Activated naive CD8-positive, alpha-beta T cell treated with anti-CD3 and anti-CD28 coated beads, Interleukin-2, amount 50 U/mL, for 24 hours (primary cell): ENCODE results near the gene PUS1.
"Not testable (repeated sequence)": the region's sequence is repeated elsewhere in the genome, so short reads cannot be mapped to it uniquely, and the experiment has no call there.

ENCODE experiments used
- ATAC-seq: fragments of 150-1000 bp; cut with Tn5 transposase; one replicate; pipeline ENCODE4 v1.10.0; 2021
- DNase-seq: peaks from one replicate; pipeline ENCODE4 v3.0.0; 2021
- H3K27ac Mint-ChIP-seq: one replicate; pipeline ENCODE4 v1.8.0; 2021; ENCODE audit warnings: mild to moderate bottlenecking, mixed read lengths
- H3K27me3 Mint-ChIP-seq: one replicate; pipeline ENCODE4 v1.8.0; 2021; ENCODE audit warnings: mixed read lengths
- H3K36me3 Mint-ChIP-seq: one replicate; pipeline ENCODE4 v1.8.0; 2021; ENCODE audit warnings: low read depth, mixed read lengths
- H3K4me1 Mint-ChIP-seq: one replicate; pipeline ENCODE4 v1.8.0; 2021; ENCODE audit warnings: mixed read lengths
- H3K4me3 Mint-ChIP-seq: one replicate; pipeline ENCODE4 v1.8.0; 2021; ENCODE audit warnings: mild to moderate bottlenecking, moderate library complexity, mixed read lengths
- H3K9me3 Mint-ChIP-seq: one replicate; pipeline ENCODE4 v1.8.0; 2021; ENCODE audit warnings: mixed read lengths

PUS1 gene

DNA sequence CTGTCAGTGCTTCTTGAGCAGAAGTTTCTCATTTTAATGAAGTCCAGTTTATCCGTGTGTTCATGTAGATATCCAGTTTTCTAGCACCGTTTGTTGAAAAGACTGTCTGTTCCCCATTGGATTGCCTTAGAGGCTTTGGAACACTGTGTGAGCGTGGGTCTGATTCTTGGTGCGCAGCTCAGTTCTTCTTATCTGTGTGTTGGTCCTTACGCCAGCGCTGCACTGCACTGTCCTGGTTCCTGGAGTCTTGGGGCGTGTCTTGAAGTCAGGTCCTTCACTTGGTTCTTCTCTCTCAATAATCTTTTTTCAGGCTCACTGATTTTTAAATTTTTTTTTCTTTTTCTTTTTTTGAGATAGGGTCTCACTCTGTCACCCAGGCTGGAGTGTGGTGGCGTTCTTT lies 46.2 kb downstream of the PUS1 start:
- H3K27ac Mint-ChIP-seq: no peak overlapping the region
- H3K36me3 Mint-ChIP-seq: peaks cover 13% of the 10 kb centered on the region

DNA sequence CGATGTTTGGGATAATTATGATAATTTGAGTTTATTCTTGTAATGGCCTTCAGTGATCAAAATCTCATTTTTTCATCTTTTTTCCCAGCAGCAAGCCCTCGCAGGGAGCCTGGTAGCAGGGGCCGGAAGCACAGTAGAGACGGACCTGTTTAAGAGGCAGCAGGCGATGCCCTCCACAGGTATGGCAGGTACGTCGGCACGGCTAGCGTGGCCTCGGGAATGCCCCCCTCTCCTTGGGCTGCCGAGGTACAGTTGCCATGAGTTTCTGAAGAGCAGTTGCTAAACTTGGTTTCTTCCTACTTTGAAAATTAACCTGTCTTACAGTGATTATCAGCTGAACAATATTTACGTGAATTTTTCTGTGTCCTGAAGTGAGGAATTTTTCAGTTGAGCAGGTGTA lies 50.5 kb downstream of the PUS1 start:
- DNase-seq (no peak), ATAC-seq (no peak)
- peaks cover 2% of the 10 kb centered on the region for H3K4me1 Mint-ChIP-seq
- no peak overlapping the region for H3K27ac Mint-ChIP-seq
- H3K27me3 Mint-ChIP-seq: no peaks in the 10 kb centered on the region
- no peak overlapping the region for H3K4me3 Mint-ChIP-seq
- H3K9me3 Mint-ChIP-seq: no peaks in the 10 kb centered on the region
- H3K36me3 Mint-ChIP-seq: peaks cover 19% of the 10 kb centered on the region

More for the DNA sequence above, 46.2 kb downstream of the PUS1 start:
- DNase-seq (no peak), ATAC-seq (no peak)
- H3K9me3 Mint-ChIP-seq: no peaks in the 10 kb centered on the region
- peaks cover 6% of the 10 kb centered on the region for H3K4me1 Mint-ChIP-seq
- no peak overlapping the region for H3K4me3 Mint-ChIP-seq
- H3K27me3 Mint-ChIP-seq: no peaks in the 10 kb centered on the region

DNA sequence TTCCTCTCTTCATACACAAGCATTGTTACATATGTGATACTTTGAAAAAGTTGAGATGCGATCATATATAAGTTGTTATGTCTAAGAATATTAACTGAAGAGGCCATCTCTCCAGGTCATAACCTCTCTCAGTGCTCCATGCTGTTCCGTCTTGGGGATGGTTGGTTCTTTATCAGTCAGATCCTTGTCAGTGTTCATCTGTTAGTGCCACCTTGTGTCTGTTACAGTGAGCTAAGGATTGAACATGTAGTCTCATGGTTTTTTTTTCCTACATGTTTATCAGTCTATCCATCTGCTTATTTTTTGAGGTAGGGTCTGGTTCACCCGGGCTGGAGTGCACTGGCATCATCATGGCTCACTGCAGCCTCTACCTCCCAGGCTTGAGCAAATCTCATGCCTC lies 51.2 kb downstream of the PUS1 start:
- Mint-ChIP-seq H3K9me3 (no peaks in the 10 kb centered on the region), H3K27ac (no peak overlapping the region), H3K36me3 (peaks cover 22% of the 10 kb centered on the region), H3K4me1 (peaks cover 2% of the 10 kb centered on the region), H3K4me3 (no peak overlapping the region), H3K27me3 (no peaks in the 10 kb centered on the region)
- ATAC-seq: no peak
- DNase-seq: no peak

DNA sequence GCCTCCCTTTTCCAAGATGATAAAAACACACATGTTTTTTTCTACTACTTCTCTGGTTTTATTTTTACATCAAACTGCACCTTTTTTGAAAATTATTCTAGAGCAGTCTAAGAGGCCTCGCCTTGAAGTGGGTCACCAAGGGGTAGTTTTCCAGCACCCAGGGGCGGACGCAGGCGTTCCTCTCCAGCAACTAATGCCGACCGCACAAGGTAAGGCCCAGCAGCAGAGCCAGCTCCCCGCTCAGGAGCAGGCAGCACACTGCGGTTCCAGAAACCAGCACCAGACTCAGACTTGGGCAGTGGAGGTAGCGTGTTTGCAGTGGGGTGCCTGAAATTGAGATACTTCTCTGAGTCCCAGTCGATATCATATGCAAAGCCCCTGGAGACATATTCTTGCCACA lies 52.3 kb downstream of the PUS1 start:
- H3K36me3 Mint-ChIP-seq: peaks cover 22% of the 10 kb centered on the region

DNA sequence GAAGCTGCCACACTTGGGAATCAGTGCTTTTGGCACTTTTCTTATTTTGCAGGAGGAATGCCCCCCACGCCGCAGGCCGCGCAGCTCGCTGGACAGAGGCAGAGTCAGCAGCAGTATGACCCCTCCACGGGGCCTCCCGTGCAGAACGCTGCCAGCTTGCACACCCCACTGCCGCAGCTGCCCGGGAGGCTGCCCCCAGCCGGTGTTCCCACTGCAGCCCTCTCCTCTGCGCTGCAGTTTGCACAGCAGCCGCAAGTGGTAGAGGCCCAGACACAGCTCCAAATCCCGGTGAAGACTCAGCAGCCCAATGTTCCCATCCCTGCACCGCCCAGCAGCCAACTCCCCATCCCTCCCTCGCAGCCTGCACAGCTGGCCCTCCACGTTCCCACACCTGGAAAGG lies 53.0 kb downstream of the PUS1 start:
- peaks cover 27% of the 10 kb centered on the region for H3K36me3 Mint-ChIP-seq
- H3K4me3 Mint-ChIP-seq: no peak overlapping the region
- DNase-seq: no peak
- ATAC-seq: no peak
- H3K27me3 Mint-ChIP-seq: no peaks in the 10 kb centered on the region
- H3K4me1 Mint-ChIP-seq: peaks cover 2% of the 10 kb centered on the region
- H3K9me3 Mint-ChIP-seq: no peaks in the 10 kb centered on the region
- H3K27ac Mint-ChIP-seq: no peak overlapping the region

More for the DNA sequence above, 52.3 kb downstream of the PUS1 start:
- H3K27ac Mint-ChIP-seq: no peak overlapping the region
- no peaks in the 10 kb centered on the region for H3K27me3 Mint-ChIP-seq
- H3K9me3 Mint-ChIP-seq: no peaks in the 10 kb centered on the region
- DNase-seq (no peak), ATAC-seq (no peak)
- peaks cover 2% of the 10 kb centered on the region for H3K4me1 Mint-ChIP-seq
- H3K4me3 Mint-ChIP-seq: no peak overlapping the region

DNA sequence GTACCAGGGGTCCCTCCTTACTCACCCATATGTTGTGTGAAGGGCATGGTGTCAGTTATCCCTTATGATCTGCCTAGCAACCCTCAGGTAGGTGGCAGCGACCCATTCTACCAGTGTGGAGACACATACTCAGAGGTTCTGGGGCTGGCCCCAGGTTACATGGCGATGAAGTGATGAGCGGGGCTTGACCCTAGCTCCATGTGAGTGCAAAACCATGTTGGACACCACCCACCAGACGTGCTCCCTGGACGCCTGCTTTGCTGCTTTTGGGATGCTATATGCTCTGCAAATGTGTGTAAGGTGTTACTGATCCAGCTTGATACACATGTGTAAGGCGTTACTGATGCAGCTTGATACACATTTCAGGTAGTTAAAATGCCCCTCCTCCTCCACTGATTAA lies 54.0 kb downstream of the PUS1 start:
- Mint-ChIP-seq H3K27me3 (no peaks in the 10 kb centered on the region), H3K36me3 (peaks cover 33% of the 10 kb centered on the region)
- ATAC-seq: no peak

DNA sequence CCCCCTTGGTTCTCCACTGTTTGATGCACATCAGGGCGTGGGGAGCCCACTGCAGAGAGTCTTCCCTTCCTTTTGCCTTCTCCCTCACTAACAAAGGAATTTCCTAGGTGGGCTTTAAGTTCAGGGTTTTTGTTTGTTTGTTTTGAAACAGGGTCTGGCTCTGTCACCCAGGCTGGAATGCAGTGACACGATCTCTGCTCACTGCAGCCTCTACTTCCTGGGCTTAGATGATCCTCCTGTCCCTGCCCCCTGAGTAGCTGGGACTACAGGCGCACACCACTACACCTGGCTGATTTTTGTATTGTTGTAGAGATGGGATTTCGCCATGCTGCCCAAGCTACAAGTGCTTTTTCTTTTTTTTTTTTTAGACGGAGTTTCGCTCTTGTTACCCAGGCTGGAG lies 54.5 kb downstream of the PUS1 start:
- Mint-ChIP-seq H3K4me1 (no peaks in the 10 kb centered on the region), H3K27me3 (no peaks in the 10 kb centered on the region), H3K9me3 (no peaks in the 10 kb centered on the region), H3K36me3 (peaks cover 32% of the 10 kb centered on the region), H3K27ac (no peak overlapping the region), H3K4me3 (no peak overlapping the region)
- DNase-seq (no peak), ATAC-seq (no peak)

More for the DNA sequence above, 54.0 kb downstream of the PUS1 start:
- Mint-ChIP-seq H3K27ac (no peak overlapping the region), H3K4me3 (no peak overlapping the region), H3K4me1 (peaks cover 2% of the 10 kb centered on the region), H3K9me3 (no peaks in the 10 kb centered on the region)
- DNase-seq: no peak

DNA sequence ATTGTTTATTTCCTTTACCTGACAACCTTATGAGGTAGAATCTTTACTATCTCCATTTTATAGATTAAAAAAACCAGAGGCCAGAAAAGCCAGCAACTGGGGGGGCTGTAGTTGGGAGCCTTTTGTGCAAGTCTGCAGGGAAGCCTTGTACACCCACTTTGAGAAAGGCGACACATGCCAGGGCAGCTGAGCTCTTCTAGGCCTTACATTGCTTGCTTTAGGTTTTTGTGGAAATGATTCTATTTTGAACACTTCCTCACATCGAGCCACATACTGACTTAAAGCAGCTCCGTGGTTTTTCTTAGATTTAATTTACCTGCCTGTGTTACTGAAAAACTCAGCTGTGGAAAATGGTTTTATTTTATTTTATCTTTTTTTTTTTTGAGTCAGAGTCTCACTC lies 55.3 kb downstream of the PUS1 start:
- H3K27me3 Mint-ChIP-seq: no peaks in the 10 kb centered on the region
- no peaks in the 10 kb centered on the region for H3K4me1 Mint-ChIP-seq
- ATAC-seq: no peak
- H3K4me3 Mint-ChIP-seq: no peak overlapping the region
- no peak overlapping the region for H3K27ac Mint-ChIP-seq
- no peaks in the 10 kb centered on the region for H3K9me3 Mint-ChIP-seq
- no peak for DNase-seq
- peaks cover 36% of the 10 kb centered on the region for H3K36me3 Mint-ChIP-seq

DNA sequence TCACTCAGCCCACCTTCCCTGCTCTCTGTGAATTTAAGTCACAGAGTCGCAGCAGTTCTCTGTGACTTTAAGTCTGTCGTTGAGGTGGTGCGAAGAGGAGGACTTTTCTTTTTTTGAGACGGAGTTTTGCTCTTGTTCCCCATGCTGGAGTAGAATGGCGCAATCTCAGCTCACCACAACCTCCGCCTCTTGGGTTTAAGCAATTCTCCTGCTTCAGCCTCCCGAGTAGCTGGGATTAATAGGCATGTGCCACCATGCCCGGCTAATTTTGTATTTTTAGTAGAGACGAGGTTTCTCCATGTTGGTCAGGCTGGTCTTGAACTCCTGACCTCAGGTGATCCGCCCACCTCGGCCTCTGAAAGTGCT lies 56.4 kb downstream of the PUS1 start:
- not testable (repeated sequence) for H3K27ac Mint-ChIP-seq, ATAC-seq, H3K4me3 Mint-ChIP-seq, H3K27me3 Mint-ChIP-seq, H3K4me1 Mint-ChIP-seq, H3K9me3 Mint-ChIP-seq, DNase-seq
- peaks cover 37% of the 10 kb centered on the region for H3K36me3 Mint-ChIP-seq

DNA sequence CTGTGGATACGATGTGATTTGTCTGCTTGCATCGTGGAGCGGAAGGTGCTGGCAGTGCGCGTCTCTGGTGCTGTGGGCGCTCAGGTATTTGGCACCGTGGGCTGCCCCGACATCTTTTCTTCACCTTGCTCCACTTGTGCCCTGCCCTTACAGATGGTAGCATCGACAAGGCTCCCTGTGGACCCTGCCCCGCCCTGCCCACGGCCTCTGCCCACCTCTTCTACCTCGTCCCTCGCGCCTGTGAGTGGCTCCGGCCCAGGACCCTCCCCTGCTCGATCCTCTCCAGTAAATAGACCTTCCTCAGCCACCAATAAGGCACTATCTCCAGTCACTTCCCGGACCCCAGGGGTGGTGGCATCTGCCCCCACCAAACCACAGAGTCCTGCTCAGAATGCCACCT lies 57.3 kb downstream of the PUS1 start:
- no peaks in the 10 kb centered on the region for H3K27me3 Mint-ChIP-seq
- no peak overlapping the region for H3K4me3 Mint-ChIP-seq
- ATAC-seq (no peak), DNase-seq (no peak)
- no peaks in the 10 kb centered on the region for H3K9me3 Mint-ChIP-seq
- no peaks in the 10 kb centered on the region for H3K4me1 Mint-ChIP-seq
- peaks cover 38% of the 10 kb centered on the region for H3K36me3 Mint-ChIP-seq
- H3K27ac Mint-ChIP-seq: no peak overlapping the region

DNA sequence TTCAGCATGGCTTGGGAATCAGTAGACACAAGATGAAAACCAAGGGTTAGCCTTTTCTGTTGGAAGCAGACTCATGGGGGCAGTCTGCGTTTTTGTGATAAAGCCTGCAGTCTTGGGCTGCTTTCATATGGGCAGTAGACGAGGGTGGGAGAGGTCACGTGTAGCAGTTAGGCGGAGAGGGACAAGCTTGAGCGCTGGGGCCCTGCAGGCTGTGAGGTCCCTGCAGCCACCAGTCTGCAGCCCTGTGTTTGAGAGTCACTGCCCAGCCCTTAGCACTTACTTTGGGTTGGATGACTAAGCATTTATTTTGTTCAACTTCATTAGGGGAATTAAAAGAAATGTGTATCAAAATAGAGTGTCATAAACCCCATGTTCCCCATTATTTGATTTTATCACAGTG lies 57.8 kb downstream of the PUS1 start:
- Mint-ChIP-seq H3K27me3 (no peaks in the 10 kb centered on the region), H3K9me3 (no peaks in the 10 kb centered on the region), H3K4me3 (no peak overlapping the region), H3K4me1 (no peaks in the 10 kb centered on the region), H3K36me3 (peaks cover 36% of the 10 kb centered on the region), H3K27ac (no peak overlapping the region)
- ATAC-seq (no peak), DNase-seq (no peak)

DNA sequence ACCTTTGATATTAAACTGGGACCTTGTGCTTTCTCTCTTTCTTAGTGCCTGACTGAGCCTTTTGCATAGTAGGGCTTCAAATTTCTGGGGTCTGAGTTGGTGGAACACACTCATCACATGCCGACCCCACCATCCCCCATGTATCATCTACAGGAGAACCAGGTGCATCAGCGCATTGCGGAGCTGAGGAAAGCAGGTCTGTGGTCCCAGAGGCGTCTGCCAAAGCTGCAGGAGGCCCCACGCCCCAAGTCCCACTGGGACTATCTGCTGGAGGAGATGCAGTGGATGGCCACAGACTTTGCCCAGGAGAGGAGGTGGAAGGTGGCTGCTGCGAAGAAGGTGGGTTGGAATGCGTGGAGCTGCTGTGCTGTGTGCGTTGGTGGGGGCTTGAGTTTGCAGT lies 58.5 kb downstream of the PUS1 start:
- no peak for DNase-seq
- H3K4me3 Mint-ChIP-seq: no peak overlapping the region
- no peaks in the 10 kb centered on the region for H3K27me3 Mint-ChIP-seq
- H3K9me3 Mint-ChIP-seq: no peaks in the 10 kb centered on the region
- peaks cover 43% of the 10 kb centered on the region for H3K36me3 Mint-ChIP-seq
- no peak overlapping the region for H3K27ac Mint-ChIP-seq
- H3K4me1 Mint-ChIP-seq: no peaks in the 10 kb centered on the region
- ATAC-seq: no peak

DNA sequence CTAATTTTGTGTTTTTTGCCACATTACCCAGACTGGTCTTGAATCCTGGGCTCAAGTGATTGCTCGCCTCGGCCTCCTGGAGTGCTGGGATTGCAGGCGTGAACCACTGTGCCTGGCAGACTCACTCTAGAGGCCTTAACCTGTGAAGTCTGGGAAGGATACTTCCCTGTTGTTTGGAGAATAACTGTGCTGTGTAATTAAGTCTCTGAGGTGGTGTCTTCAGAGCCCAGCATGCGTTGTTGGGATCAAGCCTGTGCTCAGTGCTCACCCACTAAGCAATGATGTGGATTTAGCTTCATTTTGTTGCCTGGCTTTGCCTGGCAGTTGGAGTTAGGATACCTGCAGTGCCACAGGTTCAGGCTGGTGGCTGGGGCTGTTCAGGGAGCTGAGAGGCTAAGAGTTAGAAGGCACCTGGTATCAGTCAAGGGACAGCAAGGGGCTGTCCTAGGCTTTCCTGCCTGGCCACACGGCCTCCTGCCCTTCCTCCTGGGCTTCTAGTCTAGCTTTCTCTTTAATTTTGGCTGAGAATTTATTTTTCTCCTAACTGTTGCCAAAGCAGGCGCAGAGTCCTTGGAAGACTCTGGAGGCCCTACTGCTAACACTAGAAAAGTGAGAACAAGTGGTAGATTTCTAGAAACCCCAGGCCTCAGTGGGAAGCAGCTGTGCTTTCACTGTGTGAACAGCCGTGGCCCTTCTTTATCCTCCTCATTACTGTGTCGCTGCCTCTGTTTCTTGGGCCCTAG lies 59.1 kb downstream of the PUS1 start:
- Mint-ChIP-seq H3K4me3 (no peak overlapping the region), H3K27ac (no peak overlapping the region), H3K36me3 (peaks cover 47% of the 10 kb centered on the region), H3K4me1 (no peaks in the 10 kb centered on the region), H3K9me3 (no peaks in the 10 kb centered on the region), H3K27me3 (no peaks in the 10 kb centered on the region)
- no peak for ATAC-seq
- DNase-seq: no peak

DNA sequence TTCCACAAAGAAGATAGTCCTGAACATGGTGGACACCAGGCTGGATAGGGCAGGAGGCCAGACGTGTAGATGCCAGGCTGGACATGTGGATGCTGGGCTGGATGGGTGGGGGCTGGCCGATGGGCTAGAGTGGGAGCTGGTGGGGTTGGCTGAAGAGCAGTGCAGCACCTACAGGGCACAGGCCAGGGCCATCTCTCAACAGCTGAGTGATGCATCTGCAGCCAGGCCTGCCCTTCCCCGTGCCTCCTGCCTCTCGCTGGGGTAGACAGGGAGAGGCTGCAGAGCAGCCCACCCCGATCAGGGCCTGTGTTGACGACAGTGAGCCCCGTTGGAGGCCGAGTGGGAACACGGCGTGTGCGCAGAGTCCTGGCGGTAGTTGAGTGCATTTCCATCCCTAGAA lies 59.9 kb downstream of the PUS1 start:
- no peak overlapping the region for H3K4me3 Mint-ChIP-seq
- no peaks in the 10 kb centered on the region for H3K9me3 Mint-ChIP-seq
- ATAC-seq (no peak), DNase-seq (no peak)
- no peak overlapping the region for H3K27ac Mint-ChIP-seq
- peaks cover 53% of the 10 kb centered on the region for H3K36me3 Mint-ChIP-seq
- H3K4me1 Mint-ChIP-seq: no peaks in the 10 kb centered on the region
- H3K27me3 Mint-ChIP-seq: no peaks in the 10 kb centered on the region

DNA sequence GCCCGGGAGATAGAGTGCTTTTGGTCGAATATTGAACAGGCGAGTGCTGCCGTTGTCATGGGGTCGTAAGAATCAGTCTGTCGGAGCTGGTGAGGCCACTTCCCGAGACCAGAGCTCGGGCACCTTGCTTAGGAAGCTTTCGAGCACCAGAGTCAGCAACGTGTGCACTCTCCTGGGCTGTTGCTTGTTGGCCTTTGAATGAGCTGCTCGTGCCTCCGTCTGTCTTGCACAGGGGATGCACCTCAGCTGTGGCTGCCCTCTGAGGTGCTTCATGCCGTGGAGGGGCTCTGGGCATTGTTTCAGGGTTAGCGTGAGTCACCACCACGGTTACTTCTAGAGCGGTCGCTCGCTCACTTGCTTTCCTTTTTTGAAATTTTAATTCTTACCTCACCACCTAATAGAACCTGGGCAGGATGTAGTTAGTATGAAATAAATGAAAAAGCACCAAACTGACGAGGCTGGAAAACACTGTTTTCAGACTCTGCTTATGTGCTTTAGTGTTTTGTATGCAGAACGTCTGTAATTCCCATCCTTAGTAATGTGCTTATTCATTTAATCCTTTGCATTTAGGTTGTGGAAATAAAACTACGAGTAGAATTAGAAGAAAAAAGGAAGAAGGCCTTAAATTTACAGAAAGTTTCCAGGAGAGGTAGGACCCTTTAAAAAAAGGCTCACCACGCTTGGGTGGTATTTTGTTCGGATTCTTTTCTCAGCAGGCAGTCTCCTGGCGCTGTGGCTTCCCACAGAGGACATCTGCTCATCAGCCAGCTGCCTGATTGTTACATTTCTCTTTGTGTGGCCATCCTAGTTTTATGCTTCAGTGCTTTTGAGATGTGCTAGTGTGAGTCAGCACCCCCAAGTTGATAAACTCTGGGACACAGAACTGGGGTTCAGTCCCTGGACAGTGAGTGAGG lies 61.2 kb downstream of the PUS1 start:
- no peaks in the 10 kb centered on the region for H3K4me1 Mint-ChIP-seq
- no peaks in the 10 kb centered on the region for H3K27me3 Mint-ChIP-seq
- H3K4me3 Mint-ChIP-seq: no peak overlapping the region
- no peak for DNase-seq
- no peaks in the 10 kb centered on the region for H3K9me3 Mint-ChIP-seq
- no peak overlapping the region for H3K27ac Mint-ChIP-seq
- ATAC-seq: no peak
- peaks cover 58% of the 10 kb centered on the region for H3K36me3 Mint-ChIP-seq
